GM23338 (cell line): Measurements from ENCODE around the gene HSPG2.

Experiments used
- CREB1 ChIP-seq: fragments of 250-450 bp; sonication (Bioruptor Pico); IDR thresholded peaks from 2 replicates; pipeline ENCODE4 v1.5.0; 2020; ENCODE audit warnings: low read depth, mild to moderate bottlenecking, moderate library complexity
- POLR2AphosphoS5 ChIP-seq: IDR thresholded peaks from 2 replicates; pipeline ENCODE4 v1.6.1; 2016; ENCODE audit warnings: antibody characterized with exemption, low read depth
- TF ChIP-seq, protein P1 (sequence below), 2 experiments: fragments of 200-600 bp in 1 of 2; sonication (generic) in 1 of 2; conservative IDR thresholded peaks; 2 replicates each; pipeline versions ENCODE4 v1.5.1 to v1.6.1; 2016 to 2017; ENCODE audit warnings: antibody characterized with exemption in 2 of 2, low read depth in 2 of 2, mild to moderate bottlenecking in 2 of 2, moderate library complexity in 1 of 2

DNA sequence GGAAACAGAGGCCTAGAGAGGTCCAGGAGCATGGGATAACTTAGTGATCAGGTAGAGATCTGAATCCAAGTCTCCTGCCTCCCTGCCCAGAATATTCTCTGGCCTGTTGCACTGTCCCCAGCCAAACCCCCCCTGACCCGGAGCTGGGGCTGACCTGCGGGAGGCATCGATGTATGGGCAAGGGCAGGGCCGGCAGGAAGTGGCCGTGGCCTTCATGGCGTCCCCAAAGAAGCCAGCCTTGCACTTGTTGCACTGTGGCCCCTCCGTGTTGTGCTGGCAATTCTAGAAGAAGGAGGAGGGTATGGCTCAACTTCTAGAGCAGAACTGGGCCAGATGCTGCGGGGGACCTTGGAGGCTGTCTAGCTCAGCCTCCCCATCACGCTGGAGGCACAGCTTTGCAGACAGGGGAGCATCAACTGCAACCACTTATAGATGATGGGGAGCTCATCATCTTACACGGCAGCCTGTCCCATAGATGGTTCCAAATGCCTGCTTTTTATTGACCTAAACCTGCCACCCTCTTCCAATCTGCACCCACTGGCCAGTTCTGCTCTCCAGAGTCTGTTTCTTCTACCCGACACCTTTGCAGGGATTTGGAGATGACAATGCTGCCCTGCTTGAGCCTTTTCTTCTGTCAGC is 58.2 kb downstream of the HSPG2 start:
- TF ChIP-seq CREB1 (CRISPR knock-in tag) (no peak), POLR2AphosphoS5 (no peak)
- TF ChIP-seq, protein P1, sequence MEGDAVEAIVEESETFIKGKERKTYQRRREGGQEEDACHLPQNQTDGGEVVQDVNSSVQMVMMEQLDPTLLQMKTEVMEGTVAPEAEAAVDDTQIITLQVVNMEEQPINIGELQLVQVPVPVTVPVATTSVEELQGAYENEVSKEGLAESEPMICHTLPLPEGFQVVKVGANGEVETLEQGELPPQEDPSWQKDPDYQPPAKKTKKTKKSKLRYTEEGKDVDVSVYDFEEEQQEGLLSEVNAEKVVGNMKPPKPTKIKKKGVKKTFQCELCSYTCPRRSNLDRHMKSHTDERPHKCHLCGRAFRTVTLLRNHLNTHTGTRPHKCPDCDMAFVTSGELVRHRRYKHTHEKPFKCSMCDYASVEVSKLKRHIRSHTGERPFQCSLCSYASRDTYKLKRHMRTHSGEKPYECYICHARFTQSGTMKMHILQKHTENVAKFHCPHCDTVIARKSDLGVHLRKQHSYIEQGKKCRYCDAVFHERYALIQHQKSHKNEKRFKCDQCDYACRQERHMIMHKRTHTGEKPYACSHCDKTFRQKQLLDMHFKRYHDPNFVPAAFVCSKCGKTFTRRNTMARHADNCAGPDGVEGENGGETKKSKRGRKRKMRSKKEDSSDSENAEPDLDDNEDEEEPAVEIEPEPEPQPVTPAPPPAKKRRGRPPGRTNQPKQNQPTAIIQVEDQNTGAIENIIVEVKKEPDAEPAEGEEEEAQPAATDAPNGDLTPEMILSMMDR (conservative IDR thresholded peaks at IDR 0.05; ENCODE audit: low read depth in 2 of 2): no peak
